GM21619 (cell line): ENCODE data around the gene LEP.
"Not testable (repeated sequence)": the region's sequence is repeated elsewhere in the genome, so short reads cannot be mapped to it uniquely, and the experiment has no call there.

Experiments
- ATAC-seq: cut with Tn5 transposase; IDR thresholded peaks from one replicate; pipeline ENCODE4 v1.9.1; 2021; ENCODE audit not compliant: unreplicated experiment

LEP gene

GRCh38 chr7:128210590-128211570 is 30.2 kb upstream of the LEP start:
- no peak for ATAC-seq

- ATAC-seq = no peak
These were observed 29.5 kb upstream of the LEP start for GRCh38 chr7:128211626-128212025.

- ATAC-seq = no peak
These were observed 26.6 kb upstream of the LEP start for GRCh38 chr7:128214463-128214862.

- ATAC-seq = no peak
These were observed 25.8 kb upstream of the LEP start for GRCh38 chr7:128215281-128215680.

- ATAC-seq = no peak
These were observed 25.3 kb upstream of the LEP start for GRCh38 chr7:128215739-128216138.

- ATAC-seq = no peak
These were observed 23.9 kb upstream of the LEP start for GRCh38 chr7:128217030-128217805.

- no peak for ATAC-seq
These were observed 23.0 kb upstream of the LEP start for GRCh38 chr7:128217967-128218652.

GRCh38 chr7:128219636-128220035 is 21.4 kb upstream of the LEP start:
- ATAC-seq = no peak

- ATAC-seq = no peak
These were observed 19.1 kb upstream of the LEP start for GRCh38 chr7:128221929-128222403.

- ATAC-seq = no peak
These were observed 14.7 kb upstream of the LEP start for GRCh38 chr7:128226132-128226980.

GRCh38 chr7:128227271-128227670 is 13.8 kb upstream of the LEP start:
- ATAC-seq = no peak

- no peak for ATAC-seq
These were observed 10.1 kb upstream of the LEP start for GRCh38 chr7:128231021-128231420.

GRCh38 chr7:128231677-128232076 is 9.4 kb upstream of the LEP start:
- no peak for ATAC-seq

- no peak for ATAC-seq
These were observed 7.6 kb upstream of the LEP start for GRCh38 chr7:128233471-128233870.

GRCh38 chr7:128234476-128235026 is 6.5 kb upstream of the LEP start:
- no peak for ATAC-seq

- no peak for ATAC-seq
These were observed 5.6 kb upstream of the LEP start for GRCh38 chr7:128235471-128235870.

GRCh38 chr7:128236924-128237586 is 4.0 kb upstream of the LEP start:
- peak; percentile 74 for ATAC-seq

GRCh38 chr7:128239146-128239545 is 1.9 kb upstream of the LEP start:
- ATAC-seq = not testable (repeated sequence)

GRCh38 chr7:128242661-128243060 is 1.6 kb downstream of the LEP start:
- no peak for ATAC-seq
